Epithelial cell of prostate (primary cell): ENCODE results near the gene TRMT112.
A peak's percentile ranks its signal among the peaks of the same experiment; 100 is the strongest.

Experiments
- DNase-seq: peaks from one replicate; pipeline ENCODE4 v3.0.0-alpha.2; 2011; ENCODE audit warnings: low read depth, low spot score
- H3K27ac ChIP-seq: fragments of 450-650 bp; 2 replicates; pipeline ENCODE4 v1.5.1; 2017; ENCODE audit warnings: mild to moderate bottlenecking

Gene TRMT112

DNA sequence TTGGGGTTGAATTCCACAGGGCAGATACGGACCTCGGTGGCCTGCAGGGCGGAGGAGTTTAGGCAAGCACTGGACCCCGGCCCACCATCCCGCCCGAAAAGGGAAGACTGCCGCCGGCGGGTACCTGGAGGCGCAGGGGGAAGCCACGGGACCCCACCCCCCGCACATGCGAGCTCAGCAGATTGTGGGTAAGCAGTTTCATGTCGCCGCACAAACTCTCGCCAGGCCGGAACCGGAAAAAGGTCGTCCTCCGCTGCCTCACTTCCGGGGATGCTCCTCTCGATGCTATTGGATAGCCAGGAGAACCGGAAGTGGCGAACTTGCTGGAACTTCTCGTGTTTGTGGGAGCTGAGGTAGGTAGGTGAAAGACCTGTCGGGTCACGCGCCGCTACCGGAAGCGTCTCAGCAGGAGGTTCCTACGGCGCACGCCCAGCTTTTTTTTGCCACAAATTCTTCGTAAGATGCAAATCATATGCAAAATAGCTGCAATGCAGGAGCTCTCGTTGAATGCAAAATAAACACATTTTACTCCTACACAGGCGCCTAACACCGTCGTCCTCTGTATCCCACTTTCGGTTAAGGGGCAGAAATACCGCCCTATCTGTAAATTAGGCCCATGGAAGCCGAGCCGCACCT is at the start of gene TRMT112:
TRMT112 (minus strand) TSS at position 235 of the 636 bp plus-strand sequence; CDS start at position 202, 33 bp downstream.
- DNase-seq, result peak; percentile 99
- H3K27ac ChIP-seq, result peak within 1 kb of the TSS; percentile 98

DNA sequence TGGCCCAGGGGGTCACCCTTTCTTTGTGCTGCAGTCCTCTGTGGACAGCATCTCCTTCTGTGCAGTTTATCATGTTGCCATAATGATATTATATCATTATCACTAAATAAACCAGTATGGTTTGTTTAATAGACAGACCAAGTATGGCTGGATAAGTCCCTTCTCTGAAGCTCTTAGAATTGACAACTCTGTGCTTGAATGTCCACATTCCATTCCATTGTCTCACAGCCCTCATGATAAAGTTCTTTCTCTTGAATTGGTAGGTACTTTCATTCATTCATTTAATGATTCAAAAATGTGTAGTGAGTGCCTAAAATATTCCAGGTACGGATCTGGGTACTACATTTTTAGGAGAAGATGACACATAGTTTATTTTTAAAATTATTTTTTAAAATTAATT is 49.4 kb upstream of the TRMT112 start:
- no peak for DNase-seq
- peak overlapping the region; percentile 34 for H3K27ac ChIP-seq

DNA sequence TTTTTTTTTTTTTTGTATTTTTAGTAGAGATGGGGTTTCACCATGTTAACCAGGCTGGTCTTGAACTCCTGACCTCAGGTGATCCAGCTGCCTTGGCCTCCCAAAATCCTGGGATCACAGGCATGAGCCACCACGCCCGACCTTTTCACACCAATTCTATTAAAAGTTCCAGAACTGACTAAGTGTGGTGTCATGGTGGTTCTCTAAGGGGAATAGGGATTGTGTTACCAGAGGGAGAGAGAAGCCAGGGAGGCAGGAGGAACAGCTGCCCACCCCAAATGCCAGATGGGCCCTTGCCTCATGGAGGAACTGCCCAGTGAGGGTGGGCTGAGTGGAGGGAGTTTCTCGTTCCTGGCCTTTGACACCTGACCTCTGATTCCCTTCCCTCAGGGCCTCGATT is 47.6 kb upstream of the TRMT112 start:
- no peak for DNase-seq
- H3K27ac ChIP-seq, result no peak overlapping the region

DNA sequence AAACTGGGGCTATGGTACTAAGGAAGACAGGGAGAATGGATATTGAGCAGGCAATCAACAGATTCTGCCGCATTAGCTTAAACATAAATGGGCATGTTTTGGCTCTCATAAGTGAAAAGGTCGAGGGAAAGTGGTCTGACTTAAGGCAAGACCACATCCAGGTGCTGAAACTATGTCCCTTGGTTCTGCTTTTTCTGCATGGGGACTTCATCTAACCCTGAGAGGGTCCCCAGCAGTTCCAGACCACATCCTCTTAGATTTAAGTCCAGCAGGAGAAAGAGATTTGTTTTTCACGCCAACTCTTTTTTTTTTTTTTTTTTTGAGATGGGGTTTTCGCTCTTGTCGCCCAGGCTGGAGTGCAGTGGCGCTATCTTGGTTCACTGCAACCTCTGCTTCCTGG is 47.1 kb upstream of the TRMT112 start:
- no peak overlapping the region for H3K27ac ChIP-seq
- no peak for DNase-seq

DNA sequence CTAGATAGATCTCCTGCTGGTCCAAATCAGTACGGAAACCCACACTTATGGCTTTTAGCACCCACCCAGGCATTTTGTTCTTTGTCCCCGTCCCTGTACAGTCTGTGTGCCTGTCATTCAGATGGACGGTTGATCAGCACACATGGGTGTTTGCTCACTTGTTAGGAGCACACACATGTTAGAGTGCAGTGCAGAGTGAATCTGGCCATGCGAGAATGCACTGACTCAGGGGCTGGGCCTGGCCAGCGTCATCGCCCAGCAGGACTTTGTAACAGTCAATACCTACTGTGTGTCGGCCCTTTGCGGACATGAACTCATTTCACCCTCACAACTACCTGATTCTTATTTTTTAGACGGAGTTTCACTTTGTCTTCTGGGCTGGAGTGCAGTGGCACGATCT is 45.0 kb upstream of the TRMT112 start:
- no peak overlapping the region for H3K27ac ChIP-seq

DNA sequence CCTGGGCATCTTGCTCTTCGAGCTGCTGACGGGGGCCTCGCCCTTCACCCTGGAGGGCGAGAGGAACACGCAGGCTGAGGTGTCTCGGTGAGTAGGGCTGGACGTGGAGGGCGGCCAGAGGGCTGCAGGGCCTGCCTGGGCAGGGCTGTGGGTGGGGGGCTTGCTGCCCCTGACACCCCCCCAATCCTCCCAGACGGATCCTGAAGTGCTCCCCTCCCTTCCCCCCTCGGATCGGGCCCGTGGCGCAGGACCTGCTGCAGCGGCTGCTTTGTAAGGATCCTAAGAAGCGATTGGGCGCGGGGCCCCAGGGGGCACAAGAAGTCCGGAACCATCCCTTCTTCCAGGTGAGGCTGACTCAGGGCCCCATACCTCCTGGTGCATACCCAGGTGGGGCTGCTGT is 44.3 kb upstream of the TRMT112 start:
- no peak overlapping the region for H3K27ac ChIP-seq
- DNase-seq, result no peak

More for the DNA sequence above, 45.0 kb upstream of the TRMT112 start:
- DNase-seq, result no peak

DNA sequence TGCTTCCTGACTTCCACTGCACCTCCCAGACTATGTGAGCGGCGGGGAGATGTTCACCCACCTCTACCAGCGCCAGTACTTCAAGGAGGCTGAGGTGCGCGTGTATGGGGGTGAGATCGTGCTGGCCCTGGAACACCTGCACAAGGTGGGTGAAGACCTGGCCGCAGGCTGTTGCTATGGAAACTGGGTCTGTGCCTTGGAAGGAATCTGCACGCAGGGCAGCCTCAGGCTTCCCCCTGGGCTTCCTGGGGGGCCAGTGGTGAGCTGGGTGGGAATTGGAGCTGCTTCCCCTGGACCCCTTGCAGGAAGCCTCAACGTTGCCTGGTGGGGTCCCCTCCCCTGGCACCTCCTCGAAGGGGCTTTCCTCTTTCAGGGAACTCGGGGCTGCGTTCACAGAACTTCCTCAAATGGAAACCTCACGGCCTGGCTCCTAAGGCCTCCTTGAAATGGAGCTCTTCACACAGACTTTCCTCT is 43.1 kb upstream of the TRMT112 start:
- H3K27ac ChIP-seq, result no peak overlapping the region
- DNase-seq, result no peak

DNA sequence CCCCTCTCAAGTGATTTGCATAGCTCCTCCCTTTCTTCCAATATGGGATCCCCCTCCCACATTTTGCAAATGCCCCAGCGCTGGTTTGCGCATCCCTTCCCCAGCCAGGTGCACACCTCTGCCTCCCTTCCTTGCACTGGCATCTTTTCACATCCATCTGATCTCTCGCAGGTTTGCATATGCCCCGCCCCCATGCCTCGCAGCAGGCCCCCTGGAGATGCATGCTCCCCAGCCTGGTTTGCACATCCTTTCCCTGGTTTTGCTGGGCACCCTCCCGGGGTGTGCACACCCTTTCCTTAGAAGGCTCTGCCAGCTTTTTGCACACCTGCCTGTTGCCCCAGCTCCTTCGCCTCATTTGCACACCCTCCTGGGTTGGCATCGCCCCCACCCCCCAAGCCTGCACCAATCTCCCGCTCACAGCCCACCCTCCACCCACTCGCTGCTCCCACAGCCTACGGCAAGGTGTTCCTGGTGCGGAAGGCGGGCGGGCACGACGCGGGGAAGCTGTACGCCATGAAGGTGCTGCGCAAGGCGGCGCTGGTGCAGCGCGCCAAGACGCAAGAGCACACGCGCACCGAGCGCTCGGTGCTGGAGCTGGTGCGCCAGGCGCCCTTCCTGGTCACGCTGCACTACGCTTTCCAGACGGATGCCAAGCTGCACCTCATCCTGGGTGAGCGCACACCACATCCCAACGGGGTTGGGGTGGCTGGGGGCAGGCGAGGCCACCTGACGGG is 42.5 kb upstream of the TRMT112 start:
- DNase-seq, result no peak
- H3K27ac ChIP-seq, result peak overlapping the region; percentile 93

DNA sequence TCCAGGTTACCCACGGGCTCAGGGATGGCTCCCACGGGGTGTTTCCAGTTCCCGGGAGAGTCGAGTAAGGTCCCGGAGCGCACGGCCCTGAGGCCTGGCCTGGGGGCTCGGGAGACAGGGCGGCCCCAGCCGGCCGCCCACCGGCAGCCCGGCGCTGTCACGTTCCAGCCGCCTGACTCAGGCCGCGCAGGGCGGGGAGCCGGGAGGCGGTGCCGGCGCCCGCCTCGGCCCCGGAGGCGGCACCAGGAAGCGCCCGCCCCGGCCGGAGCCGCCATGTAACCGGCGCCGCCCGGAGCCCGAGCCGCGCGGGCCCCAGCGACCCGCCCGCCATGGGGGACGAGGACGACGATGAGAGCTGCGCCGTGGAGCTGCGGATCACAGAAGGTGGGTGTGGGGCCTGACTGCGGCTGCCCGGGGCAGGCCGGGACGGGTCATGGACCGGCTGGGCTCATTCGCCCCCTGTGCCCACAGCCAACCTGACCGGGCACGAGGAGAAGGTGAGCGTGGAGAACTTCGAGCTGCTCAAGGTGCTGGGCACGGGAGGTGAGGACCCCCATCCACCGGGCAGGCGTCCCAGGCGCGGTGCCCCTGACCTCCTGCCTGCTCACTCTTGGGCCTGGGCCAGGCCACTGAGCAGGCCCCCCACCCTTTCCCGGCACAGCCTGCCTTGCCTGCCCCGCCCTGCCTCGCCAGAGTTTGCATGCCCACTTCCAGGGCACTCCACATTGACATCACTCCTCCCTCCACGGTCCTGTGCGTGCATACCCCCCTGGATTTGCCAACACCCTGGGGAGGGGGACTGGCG is 41.8 kb upstream of the TRMT112 start, which contains the start of gene RPS6KA4:
RPS6KA4 (plus strand) TSS at position 256 of the 805 bp plus-strand sequence; CDS start at position 330, 74 bp downstream.
- no peak for DNase-seq

DNA sequence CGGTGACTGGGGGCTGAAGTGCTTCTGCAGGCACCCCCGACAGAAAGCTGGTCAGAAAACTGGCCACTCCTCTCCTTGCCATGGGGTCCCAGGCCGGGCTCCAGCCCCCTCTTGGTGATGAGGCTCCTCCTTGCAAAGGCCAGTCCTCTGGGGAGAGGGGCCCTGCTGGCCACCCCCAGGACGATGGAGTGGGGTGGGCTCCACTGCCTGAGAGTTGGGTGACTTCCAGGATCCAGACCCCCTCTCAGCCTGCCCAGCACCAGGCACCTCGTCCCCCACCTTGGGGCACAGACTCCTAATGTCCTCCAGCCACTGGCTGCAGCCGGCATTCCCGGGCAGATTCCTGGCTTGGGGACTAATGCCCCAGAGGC is 41.2 kb upstream of the TRMT112 start:
- peak overlapping the region; percentile 93 for H3K27ac ChIP-seq
- no peak for DNase-seq

More for the DNA sequence above, 41.8 kb upstream of the TRMT112 start, which contains the start of gene RPS6KA4:
- H3K27ac ChIP-seq, result peak within 1 kb of the TSS; percentile 93

DNA sequence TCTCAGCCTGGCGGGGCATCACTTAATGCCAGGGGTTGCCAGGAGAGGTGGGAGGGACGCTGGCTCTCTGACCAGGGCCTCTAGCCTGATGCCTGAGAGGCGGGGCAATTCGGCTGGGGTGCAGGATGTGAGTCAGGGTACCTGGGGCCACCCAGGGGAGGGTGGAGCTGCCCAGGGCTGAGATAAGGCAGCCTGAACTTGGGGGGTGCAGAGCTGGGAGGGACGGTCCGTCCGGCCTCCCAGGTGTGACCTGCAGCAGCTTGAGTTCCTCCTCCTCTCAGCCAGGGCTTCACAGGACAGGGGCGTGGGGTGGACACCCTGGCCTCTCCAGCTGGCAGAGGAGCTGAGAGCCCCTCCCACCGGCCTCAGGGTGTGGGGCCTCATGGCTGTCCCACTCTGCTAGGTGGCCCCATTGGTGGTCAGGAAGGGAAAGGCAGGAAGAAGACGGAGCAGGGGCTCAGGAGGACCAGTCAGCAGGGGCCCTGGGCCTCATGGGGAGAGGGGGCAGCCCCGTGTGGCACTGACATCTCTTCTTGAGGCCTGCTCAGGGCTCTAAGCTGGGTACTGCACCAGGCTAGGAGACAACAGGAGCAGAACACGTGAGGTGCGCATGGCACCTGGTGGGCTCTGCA is 40.7 kb upstream of the TRMT112 start:
- DNase-seq, result no peak
- peak overlapping the region; percentile 93 for H3K27ac ChIP-seq

DNA sequence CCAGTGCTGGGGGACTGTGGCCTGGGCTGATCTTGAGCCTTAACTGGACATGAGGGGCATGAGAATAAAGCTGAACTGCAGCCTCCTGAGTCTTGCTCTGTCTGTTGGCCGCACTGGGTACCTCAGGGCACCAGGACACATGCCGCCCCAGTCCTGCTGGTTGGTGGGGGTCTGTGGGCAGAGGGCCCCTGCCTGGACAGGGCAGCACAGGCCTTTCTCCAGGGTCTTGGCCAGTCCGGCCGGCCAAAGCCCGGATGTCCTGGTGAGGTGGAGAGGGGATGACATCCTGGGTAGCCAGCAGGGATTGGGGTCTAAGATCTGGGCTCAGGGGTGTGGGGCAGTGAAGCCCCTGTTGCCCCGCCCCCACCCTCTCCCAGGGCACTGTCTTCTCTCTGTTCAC is 40.1 kb upstream of the TRMT112 start:
- peak overlapping the region; percentile 93 for H3K27ac ChIP-seq
- DNase-seq, result no peak

DNA sequence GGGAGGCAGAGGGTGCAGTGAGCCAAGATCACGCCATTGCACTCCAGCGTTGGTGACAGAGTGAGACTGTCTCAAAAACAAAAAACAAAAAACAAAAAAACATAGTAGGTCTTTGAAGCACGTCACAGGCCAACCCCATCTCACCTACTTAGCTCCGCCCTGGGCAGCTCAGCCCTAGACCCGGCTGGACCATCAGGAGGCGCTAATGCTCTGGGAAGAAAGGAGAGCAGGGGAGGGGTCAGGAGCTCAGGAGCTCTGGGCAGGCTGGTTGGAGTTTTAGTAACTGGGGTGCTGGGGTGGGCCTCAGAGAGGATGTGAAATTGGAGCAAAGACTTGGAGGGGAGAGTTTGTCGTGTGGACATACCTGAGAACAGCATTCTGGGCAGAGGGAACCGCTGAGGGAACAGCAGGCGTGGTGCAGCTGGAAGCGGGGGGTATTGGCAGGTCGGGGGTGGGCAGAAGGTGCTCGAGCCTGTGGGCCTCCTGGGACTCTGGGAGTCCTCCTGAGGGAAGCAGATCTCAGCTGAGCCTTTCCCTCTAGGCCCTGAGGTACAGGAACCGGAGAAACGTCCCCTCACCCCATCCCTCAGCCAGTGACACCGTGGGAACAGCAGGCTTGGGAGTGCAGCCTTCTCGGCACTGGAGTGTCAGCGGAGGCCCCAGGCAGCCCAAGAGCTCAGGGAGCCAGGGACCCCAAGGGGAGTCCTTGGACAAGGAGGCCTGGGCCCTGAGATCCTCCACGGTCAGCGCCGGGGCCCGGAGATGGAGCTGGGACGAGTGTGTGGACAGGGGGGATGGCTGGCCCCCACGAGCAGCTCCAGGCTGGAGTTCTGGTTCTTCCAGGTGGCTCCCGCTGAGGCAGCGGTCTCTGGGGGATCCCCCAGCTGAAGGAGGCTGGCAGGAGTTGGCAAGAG is 39.4 kb upstream of the TRMT112 start:
- no peak for DNase-seq
- peak overlapping the region; percentile 93 for H3K27ac ChIP-seq

DNA sequence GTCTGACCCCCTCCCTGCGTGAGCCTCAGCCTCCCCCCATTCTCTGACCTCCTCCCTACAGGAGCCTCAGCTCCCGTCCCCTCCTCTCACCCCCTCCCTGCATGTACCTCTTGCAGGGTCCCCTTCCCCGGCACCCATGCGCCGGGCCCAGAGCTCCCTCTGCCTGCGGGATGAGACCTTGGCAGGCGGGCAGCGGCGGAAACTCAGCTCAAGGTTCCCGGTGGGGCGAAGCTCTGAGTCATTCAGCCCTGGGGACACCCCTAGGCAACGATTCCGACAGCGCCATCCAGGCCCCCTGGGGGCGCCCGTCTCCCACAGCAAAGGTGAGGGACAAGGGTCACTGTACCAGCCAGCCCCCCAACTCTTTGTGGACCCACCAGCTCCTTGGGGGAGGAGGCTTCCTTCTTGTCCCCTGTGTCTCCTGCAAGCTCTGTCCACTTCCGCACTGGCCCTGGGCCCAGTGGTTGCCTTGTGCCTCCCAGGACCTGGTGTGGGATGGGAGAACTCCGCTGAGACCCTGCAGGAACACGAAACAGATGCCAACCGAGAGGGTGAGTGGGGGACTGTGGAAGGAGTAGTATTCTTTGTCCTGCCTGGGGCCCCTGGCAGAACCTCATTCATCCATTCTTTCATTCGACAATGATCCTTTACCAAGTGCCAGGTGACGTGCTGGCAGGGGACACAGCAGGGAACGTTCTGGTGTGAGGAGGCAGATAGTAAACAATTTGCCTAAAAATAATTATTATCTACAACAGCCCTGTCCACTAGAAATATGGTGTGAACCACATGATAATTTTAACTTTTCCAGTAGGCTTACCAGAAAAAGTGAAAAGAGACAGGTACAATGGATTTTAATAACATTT is 38.0 kb upstream of the TRMT112 start:
- no peak for DNase-seq
- H3K27ac ChIP-seq, result peak overlapping the region; percentile 45

DNA sequence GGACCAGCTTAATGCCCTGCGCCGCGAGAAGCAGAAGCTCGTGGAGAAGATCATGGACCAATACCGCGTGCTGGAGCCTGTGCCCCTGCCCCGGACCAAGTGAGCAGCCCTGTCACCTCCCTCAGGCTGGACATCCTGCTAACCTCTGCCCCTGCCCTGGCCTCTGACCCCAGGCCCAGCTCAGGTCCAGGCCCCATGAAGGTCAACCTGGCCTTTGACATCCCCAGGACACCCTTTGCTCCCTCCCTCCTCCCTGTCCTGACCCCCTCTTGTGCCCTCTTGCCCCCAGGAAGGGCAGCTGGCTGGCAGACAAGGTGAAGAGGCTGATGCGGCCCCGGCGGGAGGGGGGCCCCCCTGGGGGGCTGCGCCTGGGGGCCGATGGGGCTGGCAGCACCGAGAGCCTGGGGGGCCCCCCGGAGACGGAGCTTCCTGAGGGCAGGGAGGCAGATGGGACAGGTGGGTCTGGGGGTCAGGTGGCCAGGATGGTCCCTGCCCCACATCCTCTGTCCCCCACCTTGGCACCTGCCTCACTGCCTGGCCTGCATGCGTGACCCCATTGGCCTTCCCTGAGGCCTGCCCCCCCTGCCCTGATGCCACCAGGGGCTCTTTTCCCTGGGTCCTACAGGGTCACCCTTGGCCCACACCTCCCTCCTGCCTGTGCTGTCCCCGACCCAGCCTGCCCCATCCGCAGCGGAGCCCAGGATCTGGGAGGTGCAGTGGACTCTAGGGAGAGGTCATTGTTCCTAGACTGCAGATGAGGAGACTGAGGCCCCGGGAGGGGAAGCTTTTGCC is 36.6 kb upstream of the TRMT112 start:
- no peak overlapping the region for H3K27ac ChIP-seq
- DNase-seq, result no peak

DNA sequence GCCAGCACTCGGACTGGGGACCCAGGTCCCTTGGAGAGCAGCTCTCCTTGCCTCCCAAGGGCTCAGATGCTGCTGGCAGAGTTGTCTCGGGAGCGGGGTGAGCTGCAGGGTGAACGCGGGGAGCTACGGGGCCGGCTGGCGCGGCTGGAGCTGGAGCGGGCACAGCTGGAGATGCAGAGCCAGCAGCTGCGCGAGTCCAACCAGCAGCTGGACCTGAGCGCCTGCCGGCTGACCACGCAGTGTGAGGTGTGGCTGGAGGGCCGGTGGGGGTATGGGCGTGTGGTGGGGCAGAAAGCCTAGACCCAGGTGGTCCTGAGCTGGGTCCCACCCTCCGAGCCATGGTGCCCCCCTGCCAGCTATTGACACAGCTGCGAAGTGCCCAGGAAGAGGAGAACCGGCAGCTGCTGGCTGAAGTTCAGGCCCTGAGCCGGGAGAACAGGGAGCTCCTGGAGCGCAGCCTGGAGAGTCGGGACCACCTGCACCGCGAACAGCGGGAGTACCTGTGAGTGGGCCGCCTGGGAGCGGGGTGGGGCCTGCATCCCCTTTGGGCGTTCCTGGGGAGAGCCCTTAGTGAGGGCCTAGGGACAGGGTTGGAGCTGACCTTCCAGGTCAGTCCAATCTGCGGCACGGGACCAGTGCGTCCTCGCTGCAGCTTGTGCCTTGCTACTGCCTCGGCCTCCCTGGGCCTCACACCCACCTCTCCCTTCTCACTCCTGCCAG is 35.8 kb upstream of the TRMT112 start:
- DNase-seq, result no peak

More for the DNA sequence above, 35.8 kb upstream of the TRMT112 start:
- no peak overlapping the region for H3K27ac ChIP-seq
